CD14-positive monocyte (primary cell): ENCODE results near the gene MACROH2A2. TPM values are rescaled to one million over a fixed set of nuclear protein-coding genes. Genes with fewer than 3 reads are reported as not detected.
A peak's percentile ranks its signal among the peaks of the same experiment; 100 is the strongest.

ENCODE experiments used
- DNase-seq, 3 donors: peaks; one replicate each; pipeline ENCODE4 v3.0.0-alpha.2; 2011 to 2022
- H2AFZ ChIP-seq: 2 replicates; pipeline ENCODE4 v1.6.0; 2012; ENCODE audit warnings: mild to moderate bottlenecking, low read depth, low read length, inconsistent platforms; ENCODE audit not compliant: insufficient read depth, poor library complexity, severe bottlenecking
- H3K27ac ChIP-seq, 2 donors: 1 replicate in 1 of 2; 2 replicates in 1 of 2; pipeline ENCODE4 v1.5.1; 2012 to 2013; ENCODE audit warnings: low read length in 2 of 2, control low read depth in 1 of 2, inconsistent platforms in 1 of 2, low read depth in 1 of 2, mild to moderate bottlenecking in 1 of 2
- H3K27me3 ChIP-seq, 2 donors: one replicate each; pipeline versions ENCODE4 v1.6.0 to v1.6.1; 2011 to 2013; ENCODE audit warnings: low read length in 2 of 2; ENCODE audit not compliant: control insufficient read depth in 2 of 2, insufficient read depth in 2 of 2
- H3K36me3 ChIP-seq, 2 donors: replicated peaks in 1 of 2; 1 replicate in 1 of 2; 2 replicates in 1 of 2; pipeline versions ENCODE4 v1.5.1 to v1.6.1; 2012 to 2013; ENCODE audit warnings: low read length in 2 of 2, control low read depth in 1 of 2, inconsistent platforms in 1 of 2, mild to moderate bottlenecking in 1 of 2; ENCODE audit not compliant: insufficient read depth in 2 of 2, control insufficient read depth in 1 of 2
- H3K4me1 ChIP-seq, 2 donors: 1 replicate in 1 of 2; 2 replicates in 1 of 2; pipeline versions ENCODE4 v1.5.1 to v1.6.1; 2012 to 2013; ENCODE audit warnings: low read length in 2 of 2, control low read depth in 1 of 2, inconsistent platforms in 1 of 2, mild to moderate bottlenecking in 1 of 2, moderate library complexity in 1 of 2; ENCODE audit not compliant: insufficient read depth in 2 of 2, control insufficient read depth in 1 of 2
- H3K4me2 ChIP-seq: replicated peaks from 2 replicates; pipeline ENCODE3; 2012; ENCODE audit warnings: low read length, moderate library complexity, mild to moderate bottlenecking; ENCODE audit not compliant: poor library complexity, severe bottlenecking; ENCODE audit errors: extremely low read depth
- H3K4me3 ChIP-seq, 3 experiments: fragments of 200-600 bp in 1 of 3; sonication (generic) in 1 of 3; replicated peaks in 1 of 3; 1 replicate in 2 of 3; 2 replicates in 1 of 3; pipeline ENCODE4 v1.5.1; 2011 to 2013; ENCODE audit warnings: low read length in 3 of 3, mild to moderate bottlenecking in 3 of 3, control low read depth in 2 of 3, low read depth in 2 of 3, inconsistent platforms in 1 of 3, moderate library complexity in 1 of 3
- H3K79me2 ChIP-seq: 2 replicates; pipeline ENCODE4 v1.6.0; 2012; ENCODE audit warnings: mild to moderate bottlenecking, control low read depth, inconsistent platforms, low read length, moderate library complexity; ENCODE audit not compliant: insufficient read depth
- H3K9ac ChIP-seq: 2 replicates; pipeline ENCODE4 v1.6.0; 2017; ENCODE audit warnings: low read length, mild to moderate bottlenecking; ENCODE audit not compliant: insufficient read depth, poor library complexity, severe bottlenecking
- H3K9me3 ChIP-seq, 2 donors: replicated peaks in 1 of 2; 1 replicate in 1 of 2; 2 replicates in 1 of 2; pipeline versions ENCODE4 v1.5.1 to v1.6.1; 2012 to 2013; ENCODE audit warnings: low read length in 2 of 2, control low read depth in 1 of 2; ENCODE audit not compliant: control insufficient read depth in 1 of 2, insufficient read depth in 1 of 2
- H4K20me1 ChIP-seq: 2 replicates; pipeline ENCODE4 v1.6.0; 2012; ENCODE audit warnings: mild to moderate bottlenecking, low read length, control low read depth, moderate library complexity; ENCODE audit not compliant: insufficient read depth
- H3K27ac Mint-ChIP-seq, 7 donors: one replicate each; pipeline ENCODE4 v1.8.0; 2020; ENCODE audit warnings: mild to moderate bottlenecking in 7 of 7, mixed read lengths in 7 of 7, moderate library complexity in 6 of 7, inconsistent platforms in 2 of 7
- H3K27me3 Mint-ChIP-seq, 3 donors: one replicate each; pipeline ENCODE4 v1.8.0; 2021 to 2022; ENCODE audit warnings: low read depth in 3 of 3, mild to moderate bottlenecking in 3 of 3, mixed read lengths in 3 of 3, moderate library complexity in 3 of 3, inconsistent platforms in 1 of 3
- H3K36me3 Mint-ChIP-seq, 2 donors: one replicate each; pipeline ENCODE4 v1.8.0; 2020; ENCODE audit warnings: mixed read lengths in 2 of 2, inconsistent platforms in 1 of 2, mild to moderate bottlenecking in 1 of 2
- H3K4me1 Mint-ChIP-seq: one replicate; pipeline ENCODE4 v1.8.0; 2020; ENCODE audit warnings: mild to moderate bottlenecking, mixed read lengths
- H3K4me3 Mint-ChIP-seq, 2 donors: one replicate each; pipeline ENCODE4 v1.8.0; 2020; ENCODE audit warnings: mild to moderate bottlenecking in 2 of 2, mixed read lengths in 2 of 2, moderate library complexity in 1 of 2
- H3K9me3 Mint-ChIP-seq, 7 donors: one replicate each; pipeline ENCODE4 v1.8.0; 2020 to 2022; ENCODE audit warnings: mixed read lengths in 7 of 7, mild to moderate bottlenecking in 6 of 7, moderate library complexity in 6 of 7, inconsistent platforms in 2 of 7
- WGBS: methylation state at CpG from one replicate; pipeline ENCODE4 v1.1.5; 2013; ENCODE audit warnings: missing lambda C conversion rate; ENCODE audit not compliant: insufficient coverage; 5-methylcytosine and 5-hydroxymethylcytosine counted together
- intact Hi-C, 2 donors: fragments of 100-400 bp; cut with micrococcal nuclease; formaldehyde crosslinking; loops; one replicate each; pipeline versions ENCODE4 v1.15.0 to v1.15.1; 2023
- polyA plus RNA-seq, 3 donors: library from polyadenylated mRNA; depleted of rRNA in 1 of 3; unstranded in 2 of 3; stranded (reverse) in 1 of 3; fragments of 300-500 nt in 2 of 3; fragments of >200 nt in 1 of 3; fragmentation: Illumina TruSeq in 2 of 3; gene quantifications; 1 replicate in 2 of 3; 2 replicates in 1 of 3; pipeline ENCODE4 v1.2.3, GENCODE V29; 2012 to 2021
- TF ChIP-seq, protein P1 (sequence below): fragments of 200-600 bp; IDR thresholded peaks from one replicate; pipeline ENCODE4 v1.8.0; 2022; ENCODE audit warnings: antibody characterized with exemption, mild to moderate bottlenecking

The MACROH2A2 gene
- polyA plus RNA-seq, 3 donors, result 1.0 to 1.9 (median 1.7) TPM

DNA sequence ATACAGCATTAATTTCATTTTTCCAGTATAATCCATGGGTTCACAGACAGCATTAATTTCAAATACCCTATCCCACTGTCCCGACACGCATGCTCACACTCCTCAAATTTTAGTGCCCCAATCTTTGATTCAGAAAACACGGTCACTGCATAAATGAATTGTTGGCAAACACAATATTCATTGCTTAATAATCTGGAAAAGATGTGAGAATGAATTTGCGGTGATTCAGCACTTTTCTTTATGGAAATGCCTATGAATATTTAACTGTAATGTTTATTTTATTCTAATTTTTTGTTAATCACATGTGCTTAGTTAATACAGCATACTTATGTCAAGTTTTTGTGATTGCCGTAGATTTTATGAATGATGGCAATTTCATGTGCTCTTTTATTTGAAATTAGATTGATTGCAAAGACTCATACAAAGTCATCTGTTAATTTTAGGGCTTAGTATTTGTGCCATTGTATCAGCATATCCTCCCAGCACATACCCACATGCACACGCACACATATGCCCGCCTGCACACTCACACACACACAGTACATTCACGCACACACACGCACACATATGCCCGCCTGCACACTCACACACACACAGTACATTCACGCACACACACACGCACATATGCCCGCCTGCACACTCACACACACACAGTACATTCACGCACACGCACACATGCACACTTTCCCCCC is 35.1 kb downstream of the MACROH2A2 start:
- no peak overlapping the region for H3K4me3 ChIP-seq
- 70% methylated on average over 4 of the region's 15 CpGs for WGBS
- intact Hi-C loops, result no loop called here

DNA sequence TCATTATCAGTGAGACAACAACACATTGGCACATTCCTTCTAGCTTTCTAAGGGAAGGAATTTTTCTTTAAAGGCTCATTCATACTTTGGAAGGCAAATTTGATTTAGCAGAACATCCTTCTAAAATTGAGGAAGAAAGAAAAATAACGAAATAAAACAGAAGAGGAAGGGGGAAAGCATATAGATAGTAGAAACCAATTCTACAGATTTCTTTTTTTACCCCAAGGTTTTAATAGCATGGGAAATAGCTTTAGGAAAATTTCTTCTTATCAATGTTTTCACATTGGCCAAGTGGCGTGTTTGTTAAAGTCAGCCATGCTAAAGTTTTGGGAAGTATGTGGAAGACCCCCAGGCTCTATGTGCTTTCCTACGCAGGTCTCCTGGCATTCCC is 35.7 kb downstream of the MACROH2A2 start:
- no peaks in the 10 kb centered on the region for H3K4me1 ChIP-seq
- no peak overlapping the region for H3K9ac ChIP-seq
- Mint-ChIP-seq H3K27me3 (peaks cover 0 to 3% (median 0%) of the 10 kb centered on the region in 3 donors), H3K9me3 (no peaks in the 10 kb centered on the region), H3K27ac (peak overlapping the region in 1 of 7 donors; percentile 38), H3K4me1 (peaks cover 13% of the 10 kb centered on the region), H3K36me3 (peaks cover 3 to 4% of the 10 kb centered on the region in 2 donors), H3K4me3 (no peak overlapping the region)
- H3K79me2 ChIP-seq, result no peaks in the 10 kb centered on the region
- H3K9me3 ChIP-seq, result no peaks in the 10 kb centered on the region
- DNase-seq, result no peak
- no peaks in the 10 kb centered on the region for H3K27me3 ChIP-seq
- H3K27ac ChIP-seq, result no peak overlapping the region
- H4K20me1 ChIP-seq, result no peaks in the 10 kb centered on the region
- no CpG with 5 or more reads among the region's 3 CpGs for WGBS
- no peak overlapping the region for H3K4me3 ChIP-seq
- H3K4me2 ChIP-seq, result no peak overlapping the region
- H2AFZ ChIP-seq, result no peak overlapping the region
- intact Hi-C loops, result no loop called here
- TF ChIP-seq, protein P1, sequence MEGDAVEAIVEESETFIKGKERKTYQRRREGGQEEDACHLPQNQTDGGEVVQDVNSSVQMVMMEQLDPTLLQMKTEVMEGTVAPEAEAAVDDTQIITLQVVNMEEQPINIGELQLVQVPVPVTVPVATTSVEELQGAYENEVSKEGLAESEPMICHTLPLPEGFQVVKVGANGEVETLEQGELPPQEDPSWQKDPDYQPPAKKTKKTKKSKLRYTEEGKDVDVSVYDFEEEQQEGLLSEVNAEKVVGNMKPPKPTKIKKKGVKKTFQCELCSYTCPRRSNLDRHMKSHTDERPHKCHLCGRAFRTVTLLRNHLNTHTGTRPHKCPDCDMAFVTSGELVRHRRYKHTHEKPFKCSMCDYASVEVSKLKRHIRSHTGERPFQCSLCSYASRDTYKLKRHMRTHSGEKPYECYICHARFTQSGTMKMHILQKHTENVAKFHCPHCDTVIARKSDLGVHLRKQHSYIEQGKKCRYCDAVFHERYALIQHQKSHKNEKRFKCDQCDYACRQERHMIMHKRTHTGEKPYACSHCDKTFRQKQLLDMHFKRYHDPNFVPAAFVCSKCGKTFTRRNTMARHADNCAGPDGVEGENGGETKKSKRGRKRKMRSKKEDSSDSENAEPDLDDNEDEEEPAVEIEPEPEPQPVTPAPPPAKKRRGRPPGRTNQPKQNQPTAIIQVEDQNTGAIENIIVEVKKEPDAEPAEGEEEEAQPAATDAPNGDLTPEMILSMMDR, result no peak
- peaks cover 0 to 2% of the 10 kb centered on the region in 2 donors for H3K36me3 ChIP-seq

More for the DNA sequence above, 35.1 kb downstream of the MACROH2A2 start:
- H3K4me1 Mint-ChIP-seq, result peaks cover 13% of the 10 kb centered on the region
- Histone ChIP-seq H4K20me1 (no peaks in the 10 kb centered on the region), H2AFZ (no peak overlapping the region), H3K36me3 (no peaks in the 10 kb centered on the region), H3K9ac (no peak overlapping the region), H3K9me3 (no peaks in the 10 kb centered on the region), H3K79me2 (no peaks in the 10 kb centered on the region), H3K27ac (no peak overlapping the region), H3K4me1 (no peaks in the 10 kb centered on the region), H3K4me2 (no peak overlapping the region), H3K27me3 (no peaks in the 10 kb centered on the region)
- H3K4me3 Mint-ChIP-seq, result no peak overlapping the region
- TF ChIP-seq, protein P1, result no peak
- peaks cover 3 to 4% of the 10 kb centered on the region in 2 donors for H3K36me3 Mint-ChIP-seq
- DNase-seq, result no peak
- peak overlapping the region in 2 of 7 donors; percentile 16 to 38 for H3K27ac Mint-ChIP-seq
- H3K27me3 Mint-ChIP-seq, result peaks cover 0 to 3% (median 0%) of the 10 kb centered on the region in 3 donors
- no peaks in the 10 kb centered on the region for H3K9me3 Mint-ChIP-seq
